Lower leg skin (tissue), 4 donors: ENCODE data around the gene HEMGN. TPM values are rescaled to one million over a fixed set of nuclear protein-coding genes. Genes with fewer than 3 reads are reported as not detected.

Source experiments
- DNase-seq, 2 donors: peaks; one replicate each; pipeline ENCODE4 v3.0.0-alpha.2; 2019; ENCODE audit warnings: low spot score in 2 of 2
- H3K4me3 ChIP-seq: fragments of 200-600 bp; sonication (generic); 2 replicates; pipeline ENCODE4 v1.5.1; 2017; ENCODE audit warnings: mild to moderate bottlenecking, low read depth; ENCODE audit not compliant: poor library complexity, severe bottlenecking
- CTCF ChIP-seq, 3 donors: fragments of 450-650 bp; IDR thresholded peaks; one replicate each; pipeline ENCODE4 v1.5.1; 2016; ENCODE audit warnings: antibody characterized with exemption in 3 of 3, mild to moderate bottlenecking in 3 of 3, moderate library complexity in 2 of 3
- POLR2A ChIP-seq, 2 donors: fragments of 450-650 bp; IDR thresholded peaks; one replicate each; pipeline ENCODE4 v1.6.1; 2016 to 2017; ENCODE audit warnings: antibody characterized with exemption in 2 of 2, mild to moderate bottlenecking in 1 of 2, moderate library complexity in 1 of 2
- WGBS, 2 donors: methylation state at CpG; one replicate each; pipeline ENCODE4 v1.1.5; 2018; 5-methylcytosine and 5-hydroxymethylcytosine counted together
- intact Hi-C: fragments of 100-400 bp; cut with DNase I; formaldehyde crosslinking; loops from one replicate; pipeline ENCODE4 v1.15.0; 2023; ENCODE audit warnings: low total_unique reads
- total RNA-seq, 4 donors: library from RNA; depleted of rRNA; stranded (reverse); fragments of >200 nt; gene quantifications; one replicate each; pipeline ENCODE4 v1.1.0, GENCODE V29; 2016

Gene HEMGN
- total RNA-seq, 4 donors from 2014 or later = 0.08 TPM; not detected in 3

- no peak overlapping the region for H3K4me3 ChIP-seq
- WGBS, 2 donors = 83 to 84% methylated on average over 3 of the region's 3 CpGs
- intact Hi-C loops = no loop called here
- DNase-seq = no peak
- TF ChIP-seq CTCF (IDR thresholded peaks at IDR 0.05) = no peak
- no peak for TF ChIP-seq POLR2A (IDR thresholded peaks at IDR 0.05)
These were observed 6.6 kb upstream of the HEMGN start for GRCh38 chr9:97944612-97945011.

- DNase-seq = no peak
- intact Hi-C loops = no loop called here
- TF ChIP-seq POLR2A (IDR thresholded peaks at IDR 0.05) = no peak
- no peak for TF ChIP-seq CTCF (IDR thresholded peaks at IDR 0.05)
- H3K4me3 ChIP-seq = no peak overlapping the region
These were observed 5.4 kb upstream of the HEMGN start for GRCh38 chr9:97943308-97943855.

- intact Hi-C loops = no loop called here
- WGBS, 2 donors = 94 to 97% methylated on average over 1 of the region's 1 CpG
- TF ChIP-seq CTCF (IDR thresholded peaks at IDR 0.05) = no peak
- no peak for TF ChIP-seq POLR2A (IDR thresholded peaks at IDR 0.05)
- H3K4me3 ChIP-seq = no peak overlapping the region
- DNase-seq = no peak
These were observed 3.4 kb upstream of the HEMGN start for GRCh38 chr9:97941323-97941722.

GRCh38 chr9:97940741-97941140 is 2.8 kb upstream of the HEMGN start:
- no peak for DNase-seq

GRCh38 chr9:97940233-97940632 is 2.3 kb upstream of the HEMGN start:
- no peak for TF ChIP-seq CTCF (IDR thresholded peaks at IDR 0.05)
- TF ChIP-seq POLR2A (IDR thresholded peaks at IDR 0.05) = no peak
- DNase-seq = no peak
- intact Hi-C loops = no loop called here
- no peak overlapping the region for H3K4me3 ChIP-seq

More at GRCh38 chr9:97940741-97941140, 2.8 kb upstream of the HEMGN start:
- no peak for TF ChIP-seq POLR2A (IDR thresholded peaks at IDR 0.05)
- TF ChIP-seq CTCF (IDR thresholded peaks at IDR 0.05) = no peak
- intact Hi-C loops = no loop called here
- H3K4me3 ChIP-seq = no peak overlapping the region
- 72 to 83% methylated on average over 3 of the region's 3 CpGs for WGBS, 2 donors

- intact Hi-C loops = no loop called here
- no peak overlapping the region for H3K4me3 ChIP-seq
- no peak for DNase-seq
- TF ChIP-seq POLR2A (IDR thresholded peaks at IDR 0.05) = no peak
- TF ChIP-seq CTCF (IDR thresholded peaks at IDR 0.05) = no peak
These were observed 974 bp downstream of the HEMGN start for GRCh38 chr9:97936998-97937397.
